PC-9 (cell line): Measurements from ENCODE around the gene ZNF350. TPM values are rescaled to one million over a fixed set of nuclear protein-coding genes. Genes with fewer than 3 reads are reported as not detected.

Experiments used
- BruUV-seq: library from RNA; stranded (reverse); fragments of 400-500 nt; replicated peaks from 2 replicates; lab custom pipeline; 2021; lab: Mats Ljungman, UMichigan
- CTCF ChIA-PET: fragments of 300-600 bp; sonication (Branson Sonifier 250); formaldehyde crosslinking; loops from one replicate; lab custom pipeline; 2022; ENCODE audit warnings: antibody characterized with exemption; lab: Charles Lee
- POLR2A ChIA-PET: fragments of 300-600 bp; sonication (Branson Sonifier 250); formaldehyde crosslinking; loops from one replicate; lab custom pipeline; 2022; ENCODE audit warnings: antibody characterized with exemption; ENCODE audit not compliant: unreplicated experiment; lab: Charles Lee
- DNase-seq, 2 experiments: peaks; one replicate each; pipeline versions ENCODE4 v3.0.0 to v3.0.0-alpha.2; 2015 to 2022; ENCODE audit warnings: mixed read lengths in 1 of 2
- H2AFZ ChIP-seq: fragments of 200-600 bp; sonication (generic); 2 replicates; pipeline ENCODE4 v1.8.1; 2017; ENCODE audit warnings: antibody characterized with exemption
- H3F3A ChIP-seq: fragments of 200-600 bp; sonication (generic); 2 replicates; pipeline ENCODE4 v1.8.1; 2017; ENCODE audit warnings: antibody characterized with exemption, mild to moderate bottlenecking, low read depth; ENCODE audit not compliant: insufficient read depth
- H3K27ac ChIP-seq: fragments of 200-600 bp; sonication (generic); 2 replicates; pipeline ENCODE4 v1.6.1; 2016; ENCODE audit warnings: mixed run types
- H3K27me3 ChIP-seq: fragments of 200-600 bp; sonication (generic); 2 replicates; pipeline ENCODE4 v1.6.1; 2016; ENCODE audit warnings: low read depth, mixed run types; ENCODE audit not compliant: insufficient read depth
- H3K36me3 ChIP-seq: fragments of 200-600 bp; sonication (generic); 2 replicates; pipeline ENCODE4 v1.6.1; 2016; ENCODE audit warnings: low read depth, mixed run types
- H3K4me1 ChIP-seq: fragments of 200-600 bp; sonication (generic); replicated peaks from 2 replicates; pipeline ENCODE4 v1.6.1; 2016; ENCODE audit warnings: mixed run types; ENCODE audit not compliant: insufficient read depth
- H3K4me2 ChIP-seq: fragments of 200-600 bp; sonication (generic); 2 replicates; pipeline ENCODE4 v1.6.1; 2017; ENCODE audit warnings: mixed run types
- H3K4me3 ChIP-seq: fragments of 200-600 bp; sonication (generic); 2 replicates; pipeline ENCODE4 v1.6.1; 2016; ENCODE audit warnings: mixed run types
- H3K79me2 ChIP-seq: fragments of 200-600 bp; sonication (generic); 2 replicates; pipeline ENCODE4 v1.6.1; 2017; ENCODE audit warnings: low read depth, mixed run types
- H3K9me2 ChIP-seq: fragments of 200-600 bp; sonication (generic); 2 replicates; pipeline ENCODE4 v1.8.1; 2017; ENCODE audit warnings: mild to moderate bottlenecking; ENCODE audit not compliant: insufficient read depth
- H3K9me3 ChIP-seq: fragments of 200-600 bp; sonication (generic); 2 replicates; pipeline ENCODE4 v1.8.1; 2016; ENCODE audit warnings: low read depth; ENCODE audit not compliant: insufficient read depth
- H4K20me1 ChIP-seq: fragments of 200-600 bp; sonication (generic); 2 replicates; pipeline ENCODE4 v1.8.1; 2017; ENCODE audit not compliant: insufficient read depth
- CTCF ChIP-seq: fragments of 200-600 bp; sonication (generic); conservative IDR thresholded peaks from 2 replicates; pipeline ENCODE4 v1.6.1; 2017; ENCODE audit warnings: mixed run types, antibody characterized with exemption, mild to moderate bottlenecking, moderate library complexity
- EZH2 ChIP-seq: fragments of 200-600 bp; sonication (generic); IDR thresholded peaks from 2 replicates; pipeline ENCODE4 v1.8.0; 2017; ENCODE audit warnings: antibody characterized with exemption, low read depth
- intact Hi-C: fragments of 100-400 bp; cut with micrococcal nuclease; formaldehyde crosslinking; loops from one replicate; pipeline ENCODE4 v1.10.0; 2022; ENCODE audit not compliant: unreplicated experiment
- total RNA-seq: library from RNA; stranded (reverse); gene quantifications from 2 replicates; pipeline ENCODE4 v1.2.3, GENCODE V29; 2021

ZNF350 gene
- total RNA-seq, 1 experiment from 2014 or later, result 12.0 TPM

GRCh38 chr19:52007806-52008557, 21.3 kb upstream of the ZNF350 start, which contains the start of gene ZNF615:
TSS of gene ZNF615 (minus strand) at chr19:52008211. CDS start at chr19:52003711, 4,500 bp downstream.
- intact Hi-C loops, result no loop called here
- peak within 1 kb of the TSS; percentile 100 for H2AFZ ChIP-seq
- H3K27ac ChIP-seq, result peak within 1 kb of the TSS; percentile 34
- POLR2A ChIA-PET, result no interaction called here
- DNase-seq, result peak; percentile 69 to 87
- no peaks in the 10 kb centered on the region for H4K20me1 ChIP-seq
- H3K36me3 ChIP-seq, result peaks cover 15% of the 10 kb centered on the region; the same call in 1 of the 2 replicates
- H3K9me3 ChIP-seq, result peaks cover 69% of the 10 kb centered on the region
- CTCF ChIA-PET, result no interaction called here
- no TSS peak for BruUV-seq
- H3K4me1 ChIP-seq, result peaks cover 8% of the 10 kb centered on the region
- peak within 1 kb of the TSS; percentile 85 for H3K4me2 ChIP-seq
- H3K9me2 ChIP-seq, result no peaks in the 10 kb centered on the region
- peak within 1 kb of the TSS; percentile 95 for H3K4me3 ChIP-seq
- no peak for TF ChIP-seq EZH2
- no peak for TF ChIP-seq CTCF
- H3F3A ChIP-seq, result no peaks in the 10 kb centered on the region
- H3K27me3 ChIP-seq, result no peaks in the 10 kb centered on the region
- H3K79me2 ChIP-seq, result peaks cover 10% of the 10 kb centered on the region; the same call in 1 of the 2 replicates

- Histone ChIP-seq H3K27ac (no peak overlapping the region), H4K20me1 (no peaks in the 10 kb centered on the region), H2AFZ (peak overlapping the region; percentile 100), H3K79me2 (peaks cover 10% of the 10 kb centered on the region; the same call in 1 of the 2 replicates), H3K27me3 (no peaks in the 10 kb centered on the region), H3F3A (no peaks in the 10 kb centered on the region), H3K4me2 (peak overlapping the region; percentile 85), H3K9me2 (no peaks in the 10 kb centered on the region), H3K9me3 (peaks cover 67% of the 10 kb centered on the region), H3K4me3 (peak overlapping the region; percentile 95), H3K4me1 (peaks cover 8% of the 10 kb centered on the region), H3K36me3 (peaks cover 18% of the 10 kb centered on the region; the same call in 1 of the 2 replicates)
- CTCF ChIA-PET, result no interaction called here
- DNase-seq, result peak in 1 of 2 experiments; percentile 16
- BruUV-seq, result TSS peak; percentile 56
- no peak for TF ChIP-seq CTCF
- no peak for TF ChIP-seq EZH2
- intact Hi-C loops, result no loop called here
- POLR2A ChIA-PET, result no interaction called here
Observed at GRCh38 chr19:52007451-52007805, 20.8 kb upstream of the ZNF350 start.

GRCh38 chr19:51994048-51994644, 7.5 kb upstream of the ZNF350 start:
- Histone ChIP-seq H3K9me2 (no peaks in the 10 kb centered on the region), H3K27ac (no peak overlapping the region), H3F3A (peaks cover 11% of the 10 kb centered on the region), H3K4me1 (no peaks in the 10 kb centered on the region), H3K4me3 (0 out of 2 replicates have a peak overlapping the region, but pooled peaks have one; percentile 16), H3K27me3 (no peaks in the 10 kb centered on the region), H2AFZ (no peak overlapping the region), H3K4me2 (no peak overlapping the region), H3K36me3 (peaks cover 41% of the 10 kb centered on the region; the same call in 1 of the 2 replicates), H3K79me2 (no peaks in the 10 kb centered on the region), H4K20me1 (no peaks in the 10 kb centered on the region), H3K9me3 (peaks cover 94% of the 10 kb centered on the region)
- BruUV-seq, result no TSS peak
- no peak for TF ChIP-seq EZH2
- no peak for TF ChIP-seq CTCF
- intact Hi-C loops, result no loop called here
- ChIA-PET CTCF (no interaction called here), POLR2A (no interaction called here)
- no peak for DNase-seq
